ENCODE data around the gene EP400. TPM values are rescaled to one million over a fixed set of nuclear protein-coding genes. Genes with fewer than 3 reads are reported as not detected.
A peak's percentile ranks its signal among the peaks of the same experiment; 100 is the strongest.

EP400 gene
- total RNA-seq, 1 experiment from 2014 or later, result 61.7 TPM

- Histone ChIP-seq H3K79me2 (ENCODE audit: insufficient read depth, low read length) (peaks cover 4% of the 10 kb centered on the region; the same call in 1 of the 2 replicates), H4K20me1 (ENCODE audit: control insufficient read depth, insufficient read depth, insufficient read length) (no peaks in the 10 kb centered on the region), H2AK5ac (ENCODE audit: insufficient read length, low read length) (no peak overlapping the region), H3K27ac (ENCODE audit: insufficient read length, low read depth, low read length) (no peak overlapping the region), H3K4me1 (ENCODE audit: insufficient read depth, low read length) (no peaks in the 10 kb centered on the region), H4K8ac (replicated peaks; ENCODE audit: insufficient read length, low read depth, low read length) (no peak overlapping the region), H3K23ac (ENCODE audit: insufficient read length, low read depth, low read length) (no peak overlapping the region), H4K91ac (ENCODE audit: insufficient read length, low read depth, low read length) (no peak overlapping the region), H3K27me3 (ENCODE audit: insufficient read depth, low read length) (no peaks in the 10 kb centered on the region), H3K9ac (ENCODE audit: extremely low read depth, insufficient read length, low read length) (no peak overlapping the region), H3T11ph (ENCODE audit: low read length) (no peak overlapping the region), H3K4ac (ENCODE audit: low read depth, low read length) (no peak overlapping the region), H2BK15ac (ENCODE audit: low read depth, low read length) (no peak overlapping the region), H2BK5ac (ENCODE audit: insufficient read length, low read length) (no peak overlapping the region), H2BK120ac (ENCODE audit: low read depth, low read length, poor library complexity, severe bottlenecking) (no peak overlapping the region), H3K23me2 (ENCODE audit: insufficient read length, low read depth, low read length, poor library complexity, severe bottlenecking) (no peaks in the 10 kb centered on the region), H3K4me2 (ENCODE audit: insufficient read depth, insufficient read length, low read length) (no peak overlapping the region), H3K79me1 (ENCODE audit: insufficient read depth, low read depth, low read length, poor library complexity, severe bottlenecking) (peaks cover 15% of the 10 kb centered on the region), H2AFZ (ENCODE audit: low read length) (no peak overlapping the region), H3K56ac (ENCODE audit: insufficient read length, low read depth, low read length) (no peak overlapping the region), H3K14ac (ENCODE audit: insufficient read depth, low read length) (no peak overlapping the region), H2BK12ac (ENCODE audit: insufficient read length, low read depth, low read length) (no peak overlapping the region), H3K18ac (ENCODE audit: insufficient read length, low read depth, low read length) (no peak overlapping the region), H4K5ac (ENCODE audit: insufficient read length, low read depth, low read length) (no peak overlapping the region), H2BK20ac (ENCODE audit: low read depth, low read length, poor library complexity, severe bottlenecking) (no peak overlapping the region), H3K9me3 (ENCODE audit: control insufficient read depth, low read depth, low read length) (no peaks in the 10 kb centered on the region)
- H3K36me3 Mint-ChIP-seq (ENCODE audit: insufficient read depth in 1 of 3, low read depth in 3 of 3), result peaks cover 0 to 8% (median 5%) of the 10 kb centered on the region in 3 experiments; a peak in 3 of 7 replicates
- H3K9me3 Mint-ChIP-seq, result no peaks in the 10 kb centered on the region
- H3K27me3 Mint-ChIP-seq (ENCODE audit: low read depth), result no peaks in the 10 kb centered on the region
- H3K27ac Mint-ChIP-seq, result peak overlapping the region in 1 of 3 experiments; percentile 58; a peak in 1 of 7 replicates
- no peak for TF ChIP-seq CTCF (conservative IDR thresholded peaks at IDR 0.05)
- no peak overlapping the region for H3K4me3 Mint-ChIP-seq
- no peaks in the 10 kb centered on the region; a peak in 1 of 4 replicates for H3K4me1 Mint-ChIP-seq
- no peak for DNase-seq
- no CpG with 5 or more reads among the region's 1 CpG for WGBS (ENCODE audit: extremely low coverage, insufficient read length, low lambda C conversion rate)
These were observed 21.5 kb downstream of the EP400 start for GRCh38 chr12:131971226-131971625.
